Ishikawa (cell line): Measurements from ENCODE around the gene SYNE1.

ENCODE experiments used
- CREB1 ChIP-seq: IDR thresholded peaks from 2 replicates; pipeline ENCODE4 v1.6.1; 2012; ENCODE audit warnings: low read depth
- ZBTB7A ChIP-seq: IDR thresholded peaks from 2 replicates; pipeline ENCODE4 v1.6.1; 2012; ENCODE audit warnings: low read depth

- TF ChIP-seq CREB1 (no peak), ZBTB7A (no peak)
These were observed 524.5 kb downstream of the SYNE1 start for GRCh38 chr6:152112491-152113261.
